C4-2B (cell line): Measurements from ENCODE around the gene OSBPL9.

Experiments used
- ZFX ChIP-seq: fragments of 450-650 bp; IDR thresholded peaks from 2 replicates; pipeline ENCODE4 v1.6.1; 2017
- TF ChIP-seq, protein P1 (sequence below): fragments of 450-650 bp; conservative IDR thresholded peaks from 2 replicates; pipeline ENCODE4 v1.5.1; 2017; ENCODE audit warnings: mild to moderate bottlenecking

DNA sequence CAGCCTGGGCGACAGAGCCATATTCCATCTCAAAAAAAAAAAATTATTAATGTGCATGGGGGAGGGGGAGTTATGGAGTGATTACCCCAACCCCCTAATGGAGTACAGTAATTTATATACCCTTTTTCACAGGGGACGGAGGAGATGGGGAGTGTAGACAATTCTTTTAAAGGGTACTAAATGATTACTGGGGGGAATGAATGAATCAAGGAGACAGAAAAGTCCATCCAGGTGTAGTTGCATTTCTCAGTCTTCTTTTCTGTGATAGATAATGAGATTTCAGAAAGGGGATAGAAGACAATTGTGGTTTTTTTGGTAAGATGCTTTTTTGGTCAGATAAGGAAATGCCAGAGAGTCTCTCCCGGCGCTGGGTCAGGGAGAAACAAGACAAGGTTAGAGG, 13.0 kb downstream of the OSBPL9 start:
- TF ChIP-seq, protein P1, sequence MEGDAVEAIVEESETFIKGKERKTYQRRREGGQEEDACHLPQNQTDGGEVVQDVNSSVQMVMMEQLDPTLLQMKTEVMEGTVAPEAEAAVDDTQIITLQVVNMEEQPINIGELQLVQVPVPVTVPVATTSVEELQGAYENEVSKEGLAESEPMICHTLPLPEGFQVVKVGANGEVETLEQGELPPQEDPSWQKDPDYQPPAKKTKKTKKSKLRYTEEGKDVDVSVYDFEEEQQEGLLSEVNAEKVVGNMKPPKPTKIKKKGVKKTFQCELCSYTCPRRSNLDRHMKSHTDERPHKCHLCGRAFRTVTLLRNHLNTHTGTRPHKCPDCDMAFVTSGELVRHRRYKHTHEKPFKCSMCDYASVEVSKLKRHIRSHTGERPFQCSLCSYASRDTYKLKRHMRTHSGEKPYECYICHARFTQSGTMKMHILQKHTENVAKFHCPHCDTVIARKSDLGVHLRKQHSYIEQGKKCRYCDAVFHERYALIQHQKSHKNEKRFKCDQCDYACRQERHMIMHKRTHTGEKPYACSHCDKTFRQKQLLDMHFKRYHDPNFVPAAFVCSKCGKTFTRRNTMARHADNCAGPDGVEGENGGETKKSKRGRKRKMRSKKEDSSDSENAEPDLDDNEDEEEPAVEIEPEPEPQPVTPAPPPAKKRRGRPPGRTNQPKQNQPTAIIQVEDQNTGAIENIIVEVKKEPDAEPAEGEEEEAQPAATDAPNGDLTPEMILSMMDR, result no peak
- no peak for TF ChIP-seq ZFX
